Activated T-cell treated with anti-CD3 and anti-CD28 coated beads for 1 hour (primary cell): Measurements from ENCODE around the gene FXYD7.
"Not testable (repeated sequence)": the region's sequence is repeated elsewhere in the genome, so short reads cannot be mapped to it uniquely, and the experiment has no call there.

Experiments
- DNase-seq: peaks from one replicate; pipeline ENCODE4 v3.0.0-alpha.2; 2020; ENCODE audit warnings: low read depth

FXYD7 gene

DNA sequence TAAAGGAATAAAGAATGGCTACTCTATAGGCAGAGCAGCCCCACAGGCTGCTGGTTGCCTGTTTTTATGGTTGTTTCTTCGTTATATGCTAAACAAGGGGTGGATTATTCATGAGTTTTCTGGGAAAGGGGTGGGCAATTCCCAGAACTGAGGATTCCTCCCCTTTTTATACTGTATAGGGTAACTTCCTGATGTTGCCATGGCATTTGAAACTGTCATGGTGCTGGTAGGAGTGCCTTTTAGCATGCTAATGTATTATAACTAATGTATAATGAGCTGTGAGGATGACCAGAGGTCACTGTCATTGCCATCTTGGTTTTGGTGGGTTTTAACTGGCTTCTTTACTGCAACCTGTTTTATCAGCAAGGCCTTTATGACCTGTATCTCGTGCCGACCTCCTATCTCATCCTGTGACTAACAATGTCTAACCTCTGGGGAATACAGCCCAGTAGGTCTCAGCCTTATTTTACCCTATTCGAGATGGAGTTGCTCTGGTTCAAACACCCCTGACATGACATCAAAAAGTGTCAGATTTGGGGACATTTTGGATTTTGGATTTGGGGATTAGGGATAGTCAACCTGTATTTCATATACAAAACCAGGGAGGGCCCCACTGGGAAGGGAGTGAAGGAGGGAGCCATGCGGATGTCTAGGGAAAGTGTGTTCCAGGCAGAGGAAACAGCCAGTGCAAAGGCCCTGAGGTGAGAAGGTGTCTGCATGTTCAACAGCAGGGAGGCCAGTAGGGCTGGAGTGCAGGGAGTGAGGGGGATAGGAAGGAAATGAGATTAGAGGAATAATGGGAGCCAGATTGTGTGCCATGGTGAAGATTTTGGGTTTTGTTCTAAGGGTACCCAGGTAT is 22.4 kb downstream of the FXYD7 start:
- DNase-seq = no peak

DNA sequence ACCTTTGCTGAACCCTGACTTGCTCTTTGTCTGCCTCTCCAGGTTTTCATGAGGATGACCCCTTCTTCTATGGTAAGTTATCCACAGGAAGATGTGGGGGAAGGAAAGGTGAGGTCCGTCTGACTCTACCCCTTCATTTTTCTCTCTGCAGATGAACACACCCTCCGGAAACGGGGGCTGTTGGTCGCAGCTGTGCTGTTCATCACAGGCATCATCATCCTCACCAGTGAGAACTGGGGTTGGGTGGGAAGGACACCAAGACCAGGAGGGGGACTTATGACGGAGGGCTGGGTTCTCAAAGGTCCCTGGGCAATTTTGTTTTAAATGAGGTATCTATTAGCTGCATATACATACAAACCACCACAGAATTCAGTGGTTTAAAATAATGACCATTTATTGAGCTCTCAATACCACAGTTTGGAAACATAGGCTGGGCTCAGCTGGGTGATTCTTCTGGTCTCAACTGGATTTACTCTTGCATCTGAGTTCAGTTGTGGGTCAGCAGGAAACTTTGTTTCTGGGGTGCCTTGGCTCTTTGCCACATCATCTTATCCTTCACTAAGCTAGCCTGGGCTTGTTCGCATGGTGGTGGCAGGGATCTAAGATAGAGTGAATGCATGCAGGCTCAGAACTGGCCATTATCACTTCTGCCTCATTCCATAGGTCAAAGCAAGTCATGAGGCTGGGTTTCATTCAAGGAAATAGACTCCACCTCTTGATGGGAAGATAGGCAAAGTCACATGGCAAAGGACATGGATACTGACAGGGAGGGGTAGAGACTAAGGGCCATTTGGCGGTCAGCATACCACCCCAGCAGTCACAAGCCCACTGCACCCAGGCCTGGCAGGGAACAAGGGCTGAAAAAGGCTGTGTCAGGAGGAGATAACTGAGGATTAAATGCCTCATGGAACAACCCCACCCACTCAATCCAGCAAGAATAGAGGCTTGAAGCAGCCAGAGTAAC is 23.3 kb downstream of the FXYD7 start:
- DNase-seq = no peak

DNA sequence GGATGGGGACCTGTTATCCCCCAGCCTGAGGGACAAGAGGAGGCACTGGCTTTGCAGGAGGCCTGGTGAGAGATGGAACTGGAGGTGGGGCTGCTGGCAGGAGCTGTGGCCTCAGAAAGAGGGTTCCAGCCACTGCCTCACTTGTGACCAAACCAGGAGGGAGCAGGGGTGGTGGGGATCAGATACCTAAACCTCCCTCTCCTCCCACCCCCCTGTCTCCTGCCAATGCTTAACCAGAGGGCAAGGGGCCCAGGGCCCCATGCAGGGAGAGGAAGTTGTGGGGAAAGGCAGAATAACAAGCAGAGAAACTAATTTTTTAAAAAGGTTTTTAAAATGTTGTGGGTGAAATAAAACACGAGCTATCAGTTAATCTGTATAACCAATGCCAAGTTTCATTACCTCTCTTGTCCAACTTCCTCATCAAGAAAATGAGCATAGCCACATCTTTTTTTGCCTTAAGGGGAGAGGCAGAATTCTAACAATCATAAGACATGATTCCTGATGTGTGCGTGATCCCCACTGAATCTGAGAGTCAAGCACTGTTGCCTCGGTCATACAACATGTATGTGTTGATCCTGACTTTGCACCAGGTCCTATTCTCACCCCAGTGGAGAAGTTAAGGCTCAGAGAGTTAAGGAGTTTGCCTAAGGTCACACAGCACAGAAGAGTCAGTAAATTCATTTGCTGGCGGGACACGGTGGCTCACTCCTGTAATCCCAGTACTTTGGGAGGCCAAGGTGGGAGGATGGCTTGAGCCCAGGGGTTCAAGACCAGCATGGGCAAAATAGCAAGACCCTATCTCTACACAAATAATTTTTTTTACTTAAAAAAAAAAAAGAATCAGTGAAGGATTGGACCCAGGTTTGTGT is 24.4 kb downstream of the FXYD7 start:
- no peak for DNase-seq

DNA sequence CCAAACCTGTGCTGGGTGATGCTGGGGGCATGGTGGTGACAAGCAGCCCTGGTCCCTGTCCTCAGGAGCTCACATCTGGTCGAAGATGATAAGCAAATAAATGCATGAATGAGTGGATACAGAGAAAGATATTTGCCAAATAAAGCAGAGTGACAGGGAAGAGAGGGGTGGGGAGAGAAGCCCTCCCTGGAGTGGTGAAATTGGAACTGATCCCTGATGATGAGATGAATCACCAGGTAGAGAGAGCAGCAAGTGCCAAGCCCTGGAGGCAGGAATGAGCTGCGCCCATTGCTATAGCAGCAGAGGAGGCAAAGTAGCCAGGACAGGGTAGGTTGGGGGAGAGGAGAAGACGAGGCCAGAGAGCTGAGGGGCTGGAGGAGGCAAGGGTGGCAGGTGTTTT is 25.1 kb downstream of the FXYD7 start:
- DNase-seq = no peak

DNA sequence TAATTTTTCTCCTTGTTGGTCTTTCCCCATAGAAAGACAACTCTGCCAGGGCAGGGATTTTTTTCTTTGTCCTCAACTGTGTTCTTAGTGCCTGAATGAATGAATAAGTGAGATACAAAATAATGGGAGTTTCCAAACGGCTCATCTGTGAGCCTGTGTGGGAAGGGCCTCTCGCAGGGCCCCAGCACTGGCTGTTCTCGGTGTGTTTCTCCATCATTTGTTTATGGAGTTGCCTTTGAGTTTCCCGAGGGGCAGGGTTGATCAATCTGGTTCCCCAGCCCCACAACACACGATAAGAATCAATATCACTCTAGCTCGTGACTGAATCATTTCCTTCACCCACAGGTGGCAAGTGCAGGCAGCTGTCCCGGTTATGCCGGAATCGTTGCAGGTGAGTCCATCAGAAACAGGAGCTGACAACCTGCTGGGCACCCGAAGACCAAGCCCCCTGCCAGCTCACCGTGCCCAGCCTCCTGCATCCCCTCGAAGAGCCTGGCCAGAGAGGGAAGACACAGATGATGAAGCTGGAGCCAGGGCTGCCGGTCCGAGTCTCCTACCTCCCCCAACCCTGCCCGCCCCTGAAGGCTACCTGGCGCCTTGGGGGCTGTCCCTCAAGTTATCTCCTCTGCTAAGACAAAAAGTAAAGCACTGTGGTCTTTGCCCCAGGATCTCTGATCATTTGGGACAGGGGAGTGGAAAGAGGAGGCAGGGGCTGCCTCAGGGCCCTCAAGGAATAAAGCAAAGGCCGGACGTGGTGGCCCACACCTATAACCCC is 26.4 kb downstream of the FXYD7 start:
- DNase-seq = no peak

DNA sequence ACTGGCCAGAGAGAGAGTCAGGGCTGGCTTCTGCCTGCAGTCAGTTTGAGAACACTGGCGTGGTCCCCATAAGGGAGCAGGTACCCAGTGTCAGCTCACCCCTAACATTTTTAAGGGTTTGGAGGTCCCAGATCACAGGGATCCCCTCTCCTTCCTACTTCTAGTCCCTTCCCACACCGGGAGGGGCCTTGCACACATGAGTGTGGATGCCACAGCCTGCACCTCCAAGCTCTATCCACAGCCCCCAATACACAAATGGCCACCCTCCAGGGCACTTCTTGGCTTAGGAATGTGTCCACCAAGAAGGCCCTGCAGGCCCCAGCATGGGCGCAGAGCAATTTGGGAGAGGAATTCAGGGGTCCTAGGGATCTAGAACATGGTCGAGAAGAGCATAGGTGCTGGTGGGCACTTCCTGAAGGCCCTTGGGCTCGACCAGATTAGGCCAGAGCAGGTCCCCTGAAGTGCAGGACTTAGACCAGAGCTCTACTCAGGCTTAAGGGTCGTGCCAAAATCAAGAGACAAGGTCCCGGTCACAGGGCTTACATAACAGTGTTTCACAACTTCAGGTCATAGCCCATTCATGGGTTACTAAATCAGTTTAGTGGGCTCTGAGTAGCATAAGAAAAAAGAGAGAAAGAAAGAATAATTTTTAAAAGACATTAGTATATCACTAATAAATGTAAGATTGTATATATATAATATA is 27.5 kb downstream of the FXYD7 start:
- no peak for DNase-seq

DNA sequence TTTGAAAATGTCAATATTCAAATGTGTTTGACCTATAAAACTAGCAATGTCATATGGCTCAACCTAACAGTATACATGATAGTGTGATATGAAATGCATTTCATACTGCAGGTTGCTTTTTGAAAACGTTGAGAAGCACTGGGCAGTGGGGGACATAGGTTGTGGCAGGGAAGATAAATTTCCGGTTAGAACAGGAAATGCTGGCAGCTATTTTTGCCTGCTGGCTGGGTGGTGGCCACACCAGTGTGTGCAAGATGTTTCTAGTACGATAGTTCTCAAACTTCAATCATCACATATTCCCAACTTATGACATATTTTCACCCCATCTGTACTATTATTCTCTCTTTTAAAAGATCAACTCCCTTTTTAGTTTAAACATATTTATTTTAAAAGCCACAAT is 28.7 kb downstream of the FXYD7 start:
- no peak for DNase-seq

DNA sequence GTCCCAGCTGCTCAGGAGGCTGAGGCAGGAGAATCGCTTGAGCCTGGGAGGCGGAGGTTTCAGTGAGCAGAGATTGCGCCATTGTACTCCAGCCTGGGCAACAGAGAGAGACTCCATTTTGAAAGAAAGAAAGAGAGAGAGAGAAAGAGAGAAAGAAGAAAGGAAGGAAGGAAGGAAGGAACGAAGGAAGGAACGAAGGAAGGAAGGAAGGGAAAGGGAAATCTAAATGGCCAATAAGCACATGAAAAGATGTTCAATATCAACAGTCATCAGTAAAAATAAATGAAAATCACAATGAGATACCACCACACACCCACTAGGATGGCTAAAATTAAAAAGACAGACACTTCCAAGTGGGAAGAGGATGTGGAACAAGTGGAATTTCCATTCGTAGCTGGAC is 31.2 kb downstream of the FXYD7 start:
- DNase-seq = no peak

DNA sequence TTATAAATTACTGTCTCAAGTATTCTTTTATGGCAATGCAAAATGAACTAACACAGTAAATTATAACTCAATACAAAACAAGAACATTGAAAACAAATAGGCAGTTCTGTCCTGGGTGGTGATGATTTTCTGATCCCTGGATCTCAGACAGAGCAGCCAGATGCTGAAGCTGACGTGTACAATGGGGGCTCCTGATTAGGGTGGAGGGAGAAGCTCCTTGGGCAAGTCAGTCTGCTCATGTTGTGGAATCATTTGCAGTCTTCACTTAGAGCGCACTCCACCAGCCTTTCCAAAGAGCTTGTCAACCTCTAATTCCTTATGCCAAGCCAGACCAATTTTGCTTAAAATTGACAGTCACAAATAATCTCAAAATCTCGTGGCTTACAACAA is 33.1 kb downstream of the FXYD7 start:
- DNase-seq = no peak

DNA sequence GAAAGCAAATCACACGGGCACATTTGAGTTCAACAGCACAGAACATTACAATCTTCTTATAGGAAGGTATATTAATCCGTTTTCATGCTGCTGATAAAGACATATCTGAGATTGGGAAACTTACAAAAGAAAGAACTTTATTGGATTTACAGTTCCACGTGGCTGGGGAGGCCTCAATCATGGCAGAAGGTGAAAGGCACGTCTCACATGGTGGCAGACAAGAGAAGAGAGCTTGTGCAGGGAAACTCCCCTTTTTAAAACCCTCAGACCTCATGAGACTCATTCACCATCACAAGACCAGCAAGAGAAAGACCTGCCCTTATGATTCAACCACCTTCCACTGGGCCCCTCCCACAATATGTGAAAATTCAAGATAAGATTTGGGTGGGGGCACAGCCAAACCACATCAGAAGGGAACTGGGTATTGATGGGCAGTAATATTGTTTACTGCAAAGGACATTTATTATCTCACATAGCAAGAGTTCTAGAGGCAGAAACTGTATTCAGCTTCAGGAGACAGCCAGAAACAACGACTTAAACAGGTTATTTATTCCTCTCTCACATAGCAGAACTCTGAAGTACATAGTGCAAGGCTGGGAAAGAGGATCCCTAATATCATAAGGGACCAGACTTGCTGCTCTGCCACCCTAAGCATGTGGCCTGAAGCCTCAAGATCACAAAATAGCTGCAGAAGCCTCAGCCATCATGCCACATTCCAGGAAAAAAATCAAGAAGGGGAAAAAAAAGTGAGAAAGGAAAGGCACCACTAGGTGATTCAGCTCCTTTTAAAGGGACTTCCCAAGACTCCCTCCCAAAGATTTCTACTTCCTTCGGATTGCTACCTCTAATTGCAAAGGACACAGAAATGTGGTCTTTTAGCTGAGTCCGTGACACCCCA is 34.6 kb downstream of the FXYD7 start:
- DNase-seq = no peak

DNA sequence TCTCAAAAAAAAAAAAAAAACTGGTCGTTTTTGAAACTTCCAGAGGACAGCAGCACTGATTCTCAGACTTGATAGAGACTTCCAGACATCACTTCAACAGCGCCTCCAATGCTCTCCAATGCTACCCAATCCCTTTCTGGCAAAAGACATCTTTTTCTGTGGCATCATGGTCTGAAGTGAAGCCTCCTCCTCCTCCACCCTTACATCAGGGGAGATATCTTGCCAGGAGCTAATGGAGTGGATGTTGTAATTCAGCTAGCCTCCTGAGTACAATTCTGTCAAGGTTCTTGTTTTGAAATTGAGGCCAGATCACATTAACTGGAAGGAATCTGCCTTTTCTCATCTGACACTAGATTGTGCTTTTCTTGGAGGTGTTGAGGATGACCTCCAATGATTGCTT is 35.6 kb downstream of the FXYD7 start:
- DNase-seq = no peak

DNA sequence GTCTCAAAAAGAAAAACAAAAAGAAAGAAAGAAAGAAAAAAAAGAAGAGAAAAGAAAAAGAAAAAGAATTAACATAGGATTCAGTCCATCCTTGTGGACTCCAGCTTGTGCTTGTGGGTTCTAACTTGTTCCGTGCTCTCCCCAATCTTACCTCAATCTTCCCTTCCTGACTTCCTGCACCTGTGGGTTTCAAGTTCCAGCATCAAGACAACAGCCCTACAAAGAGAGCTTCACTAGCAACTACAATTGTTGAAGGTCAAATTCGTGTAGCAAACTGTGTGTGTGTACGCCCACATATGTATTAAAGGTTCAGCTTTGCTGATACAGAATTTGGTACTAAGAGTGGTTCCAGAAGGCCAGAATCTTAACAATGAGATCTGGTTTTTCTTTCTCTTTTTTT is 36.8 kb downstream of the FXYD7 start:
- DNase-seq = no peak

DNA sequence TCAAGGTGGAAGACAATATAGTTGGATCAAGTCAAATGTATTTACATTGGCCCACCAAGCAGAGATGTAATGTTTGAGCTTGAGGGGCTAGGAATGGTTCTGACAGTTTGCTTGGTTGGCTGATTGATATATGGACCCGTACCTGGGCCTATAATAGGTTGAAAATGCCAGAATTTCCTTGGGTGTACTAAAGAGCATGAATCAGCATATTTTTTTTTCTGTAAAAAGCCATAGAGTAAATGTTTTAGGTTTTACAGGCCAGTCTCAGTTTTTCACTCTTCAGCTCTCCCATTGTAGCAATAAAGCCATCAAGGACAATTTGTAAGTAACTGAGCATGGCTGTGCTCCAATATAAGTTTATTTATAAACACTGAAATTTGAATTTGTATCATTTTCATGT is 38.3 kb downstream of the FXYD7 start:
- no peak for DNase-seq

DNA sequence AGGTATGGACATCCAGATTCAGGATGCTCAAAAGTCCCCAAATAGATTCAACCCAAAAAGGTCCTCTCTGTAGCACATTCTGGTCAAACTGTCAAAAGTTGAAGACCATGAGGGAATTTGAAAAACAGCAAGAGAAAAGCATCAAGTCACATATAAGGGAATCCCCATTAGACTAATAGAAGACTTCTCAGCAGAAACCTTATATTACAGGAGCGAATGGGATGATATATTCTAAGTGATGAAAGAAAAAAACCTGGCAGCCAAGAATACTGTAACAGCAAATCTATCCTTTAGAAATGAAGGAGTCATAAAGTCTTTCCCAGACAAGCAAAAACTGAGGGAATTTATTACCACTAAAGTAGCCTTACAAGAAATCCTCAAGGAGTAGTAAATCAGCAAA is 41.2 kb downstream of the FXYD7 start:
- DNase-seq = no peak

DNA sequence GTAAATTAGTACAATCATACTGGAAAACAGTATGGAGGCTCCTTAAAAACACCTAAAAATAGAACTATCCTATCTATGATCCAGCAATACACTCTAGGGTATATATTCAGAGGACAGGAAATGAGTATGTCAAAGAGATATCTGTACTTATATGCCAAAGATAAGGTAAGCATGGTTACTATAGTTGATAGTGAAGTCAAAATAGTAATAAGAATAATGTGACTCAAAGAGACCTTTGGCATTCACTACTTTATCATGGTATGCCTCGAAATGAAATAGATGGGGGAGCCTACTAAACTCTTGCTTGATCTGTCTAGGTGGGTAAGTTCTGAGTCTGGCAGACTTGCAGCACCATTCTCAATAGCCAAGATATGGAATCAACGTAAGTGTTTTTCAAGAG is 41.8 kb downstream of the FXYD7 start:
- DNase-seq = no peak

DNA sequence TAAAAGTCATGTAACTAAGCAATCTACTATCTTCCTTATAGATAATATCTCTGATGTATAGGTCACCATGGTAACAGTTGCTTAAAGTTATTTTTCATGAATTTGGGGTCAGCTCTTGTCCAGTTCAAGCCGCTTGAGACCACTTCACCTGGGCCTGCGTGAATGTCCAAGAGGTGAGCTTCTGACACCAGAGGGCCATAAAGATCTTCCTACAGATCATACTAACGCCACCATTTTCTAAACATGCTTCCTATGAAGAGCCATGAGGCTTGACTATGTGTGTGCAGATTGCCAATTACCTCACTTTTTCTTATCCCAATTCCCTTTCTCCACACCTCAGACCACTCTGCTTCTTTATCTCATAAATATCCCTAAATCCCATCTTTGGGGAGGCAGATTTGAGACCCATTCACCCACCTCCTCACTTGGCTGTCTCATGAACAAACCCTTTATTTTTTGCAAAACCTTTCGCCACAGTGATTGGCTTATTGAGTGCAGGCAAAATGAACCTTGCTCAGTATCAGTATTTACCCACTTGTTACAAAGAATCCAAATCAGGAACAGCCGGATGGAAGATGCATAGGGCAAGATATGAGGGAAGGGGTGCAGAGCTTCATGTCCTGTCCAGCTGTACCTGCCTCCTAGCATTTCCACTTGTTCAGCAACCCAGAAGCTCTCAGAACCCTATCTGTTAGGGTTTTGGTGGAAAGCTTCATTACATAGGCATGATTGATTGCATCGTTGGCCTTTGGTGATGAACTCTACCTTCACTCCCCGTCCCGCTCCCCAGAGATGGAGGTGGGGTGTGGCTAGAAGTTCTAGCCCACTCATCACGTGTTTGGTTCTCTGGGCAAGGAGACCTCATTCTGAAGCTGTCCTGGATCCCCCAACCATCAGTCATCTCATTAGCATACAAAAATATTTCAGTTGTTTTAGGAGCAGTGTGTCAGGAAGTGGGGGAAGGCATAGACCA is 51.2 kb downstream of the FXYD7 start:
- DNase-seq = no peak

DNA sequence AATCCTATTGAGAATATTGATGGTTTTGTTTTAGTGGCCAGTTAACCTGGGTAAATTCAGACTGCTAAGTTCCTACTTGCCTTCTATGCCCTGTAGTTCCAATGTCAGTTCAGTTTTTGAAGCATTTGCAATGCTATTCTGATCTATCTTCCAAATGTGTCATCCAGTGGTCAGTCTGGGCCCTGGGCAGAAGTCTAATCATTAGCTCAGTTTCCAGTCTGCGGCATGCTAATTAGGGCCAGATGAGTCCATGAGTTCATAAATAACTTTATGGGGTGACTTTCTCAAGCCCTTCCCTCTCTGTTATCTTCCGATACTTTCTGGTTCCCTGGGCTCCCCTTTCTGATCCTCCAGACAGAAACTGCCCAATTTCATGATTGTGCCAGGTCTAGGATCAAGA is 52.8 kb downstream of the FXYD7 start:
- DNase-seq = no peak

DNA sequence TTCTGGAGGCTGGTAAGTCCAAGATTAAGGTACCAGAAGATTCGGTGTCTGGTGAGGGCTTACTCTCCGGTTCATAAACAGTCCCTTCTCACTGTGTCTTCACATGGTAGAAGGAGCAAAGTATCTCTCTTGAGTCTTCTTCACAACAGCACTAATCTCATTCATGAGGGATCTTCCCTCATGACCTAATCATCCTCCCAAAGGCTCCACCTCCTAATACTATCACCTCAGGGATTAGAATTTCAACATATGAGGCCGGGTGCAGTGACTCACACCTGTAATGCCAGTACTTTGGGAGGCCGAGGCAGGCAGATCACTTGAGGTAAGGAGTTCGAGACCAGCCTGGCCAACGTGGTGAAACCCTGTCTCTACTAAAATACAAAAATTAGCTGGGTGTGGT is 53.8 kb downstream of the FXYD7 start:
- DNase-seq = not testable (repeated sequence)

DNA sequence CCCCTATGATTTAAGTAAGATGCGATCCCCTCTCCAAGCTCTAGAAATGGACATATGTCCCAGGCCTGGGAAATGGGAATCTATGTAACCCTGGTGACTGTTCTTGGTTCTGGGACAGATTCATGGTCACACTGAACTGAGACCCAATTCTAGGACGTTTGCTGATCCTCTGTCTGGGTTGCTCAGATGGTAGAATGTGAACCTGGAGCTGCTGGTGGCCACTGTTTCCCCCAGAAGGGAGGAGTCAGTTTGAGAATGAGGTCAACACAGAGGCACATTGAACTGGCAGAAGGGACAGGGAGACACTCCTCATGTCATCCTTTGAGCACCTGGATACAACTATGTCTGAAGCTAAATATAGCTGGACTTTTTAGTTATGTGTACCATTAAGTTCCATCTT is 56.4 kb downstream of the FXYD7 start:
- DNase-seq = no peak
